ENCODE results near the gene NFKB1. TPM values are rescaled to one million over a fixed set of nuclear protein-coding genes. Genes with fewer than 3 reads are reported as not detected.

NFKB1 gene
- total RNA-seq, 1 donor from 2014 or later = 6.5 TPM

DNA sequence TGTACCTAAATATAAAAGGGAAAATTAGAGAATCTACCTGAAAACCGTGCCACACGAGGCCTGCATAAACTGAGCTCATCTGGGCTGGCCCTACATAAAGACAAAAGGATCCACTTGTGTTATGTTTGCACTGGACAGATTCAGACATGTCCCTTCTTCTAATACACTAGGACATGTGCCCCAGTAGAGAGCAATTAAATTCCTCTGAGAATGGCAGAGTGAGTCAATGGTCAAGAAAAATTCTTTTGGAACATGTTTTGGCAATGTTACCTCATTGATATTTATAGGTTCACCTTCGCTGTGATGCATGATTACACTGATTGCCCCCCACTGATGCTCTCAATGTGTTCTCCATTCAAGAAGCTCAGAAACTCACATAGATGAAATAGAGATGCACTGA lies 164.4 kb downstream of the NFKB1 start:
- no peak for DNase-seq (ENCODE audit: low spot score in 2 of 2)
- FAIRE-seq = no peak

Other genes with a start within 250 kb of the NFKB1 start
- gene SLC39A8, start 155.9 kb upstream of the NFKB1 start, total RNA-seq = 6.5 TPM

Measured in frontal cortex (tissue), 4 donors.